Right lobe of liver (tissue), 4 donors: Measurements from ENCODE around the gene UTP15.

Experiments
- CTCF ChIP-seq, 4 donors: fragments of 200-600 bp in 3 of 4; fragments of 450-650 bp in 1 of 4; IDR thresholded peaks; one replicate each; pipeline versions ENCODE4 v1.5.1 to v1.8.0; 2016 to 2022; ENCODE audit warnings: antibody characterized with exemption in 4 of 4, mild to moderate bottlenecking in 2 of 4
- POLR2A ChIP-seq: fragments of 450-650 bp; IDR thresholded peaks from one replicate; pipeline ENCODE4 v1.6.1; 2017; ENCODE audit warnings: antibody characterized with exemption, mild to moderate bottlenecking
- donor health status: DM: no; HTN: no; CAD: no.
- donor health status: DM: no; HTN: no; CAD: no.
- donor health status: DM: no; HTN: yes; CAD: no.

- TF ChIP-seq POLR2A: no peak
- TF ChIP-seq CTCF (IDR thresholded peaks at IDR 0.05): no peak
These were observed 40.7 kb downstream of the UTP15 start for GRCh38 chr5:73606206-73606753.
